ENCODE measurements around the gene PCGF1. TPM values are rescaled to one million over a fixed set of nuclear protein-coding genes. Genes with fewer than 3 reads are reported as not detected.

Gene PCGF1
- total and polyA plus RNA-seq, 2 of the 4 experiments (the other 2 are of a cell fraction): 23.4 to 31.4 TPM

- Histone ChIP-seq H3K9ac (ENCODE audit: low read depth, low read length) (no peak overlapping the region), H3K4ac (ENCODE audit: low read depth, low read length) (no peak overlapping the region), H2AK5ac (ENCODE audit: low read depth, low read length) (no peak overlapping the region), H2BK5ac (ENCODE audit: low read depth, low read length, poor library complexity, severe bottlenecking) (no peak overlapping the region), H3K56ac (ENCODE audit: extremely low read depth, insufficient read depth, low read length) (no peak overlapping the region), H3K27ac (ENCODE audit: insufficient read depth, low read length) (no peak overlapping the region), H4K91ac (ENCODE audit: insufficient read depth, low read depth, low read length) (no peak overlapping the region), H4K5ac (ENCODE audit: low read depth, low read length) (no peak overlapping the region), H3K14ac (replicated peaks; ENCODE audit: low read depth, low read length) (no peak overlapping the region), H3K23ac (ENCODE audit: low read depth, low read length) (no peak overlapping the region), H3K27me3 (ENCODE audit: control insufficient read depth, insufficient read depth, low read length) (no peaks in the 10 kb centered on the region), H2AFZ (replicated peaks; ENCODE audit: low read length, poor library complexity) (no peak overlapping the region), H3K4me1 (ENCODE audit: control insufficient read depth, insufficient read depth, low read length) (peaks cover 7% of the 10 kb centered on the region), H2BK120ac (ENCODE audit: low read depth, low read length) (no peak overlapping the region), H2BK20ac (ENCODE audit: low read depth, low read length) (no peak overlapping the region), H4K8ac (ENCODE audit: low read depth in 2 of 2, low read length in 2 of 2) (no peak overlapping the region), H3K36me3 (ENCODE audit: control insufficient read depth, insufficient read depth, low read length) (peaks cover 5% of the 10 kb centered on the region; the same call in 1 of the 2 replicates), H3K79me1 (ENCODE audit: low read depth in 1 of 2, low read length in 2 of 2) (peaks cover 2 to 12% of the 10 kb centered on the region in 2 experiments; a peak in 2 of 4 replicates), H4K20me1 (ENCODE audit: insufficient read depth, low read length) (no peaks in the 10 kb centered on the region), H3K4me3 (ENCODE audit: insufficient read depth, low read depth, low read length) (no peak overlapping the region), H3K9me1 (ENCODE audit: insufficient read depth, low read length) (no peaks in the 10 kb centered on the region), H2AK9ac (replicated peaks; ENCODE audit: low read depth, low read length, poor library complexity) (no peak overlapping the region), H2BK15ac (ENCODE audit: low read depth, low read length) (no peak overlapping the region), H3K9me3 (ENCODE audit: control insufficient read depth, insufficient read depth, low read length) (no peaks in the 10 kb centered on the region), H3K4me2 (ENCODE audit: low read depth, low read length) (no peak overlapping the region), H3K18ac (ENCODE audit: low read depth, low read length) (no peak overlapping the region)
- POLR2A ChIA-PET (ENCODE audit: unreplicated experiment): no interaction called here
- in situ Hi-C loops (cut with MboI; ENCODE audit: low sequenced_read_pairs) (no loop called here), dilution Hi-C loops (cut with HindIII; ENCODE audit: low sequenced_read_pairs, unreplicated experiment) (no loop called here), intact Hi-C loops (cut with micrococcal nuclease) (no loop called here)
- TF ChIP-seq CHD1 (IDR thresholded peaks at IDR 0.05; ENCODE audit: low read depth, low read length) (no peak), POLR2A (IDR thresholded peaks at IDR 0.05; ENCODE audit: low read depth, low read length) (no peak), RCOR1 (IDR thresholded peaks at IDR 0.05; ENCODE audit: insufficient replicate concordance, low read length) (no peak), CTCF (conservative IDR thresholded peaks at IDR 0.05; ENCODE audit: low read depth, low read length) (no peak), FOS (IDR thresholded peaks at IDR 0.05; ENCODE audit: low read depth, low read length) (no peak), RAD21 (IDR thresholded peaks at IDR 0.05; ENCODE audit: low read length) (no peak)
- ATAC-seq (ENCODE audit: low read depth): no peak
- no TSS peak for BruUV-seq (replicated peaks)
- WGBS, 2 experiments (ENCODE audit: extremely low coverage in 2 of 2, insufficient read length in 1 of 2): 100% methylated on average over 2 of the region's 3 CpGs; no CpG with 5 or more reads in 1 of the 2 experiments
- CTCF ChIA-PET: no interaction called here
- DNase-seq: no peak
These were observed 37.1 kb upstream of the PCGF1 start for GRCh38 chr2:74544634-74545033.
